Astrocyte of the cerebellum (primary cell): Measurements from ENCODE around the gene SORCS2.

ENCODE experiments used
- DNase-seq: peaks from one replicate; pipeline ENCODE4 v3.0.0-alpha.2; 2011; ENCODE audit warnings: low read depth
- H3K4me3 ChIP-seq: 2 replicates; pipeline ENCODE4 v1.5.1; 2011; ENCODE audit warnings: mild to moderate bottlenecking, low read depth, low read length, moderate library complexity
- in situ Hi-C: cut with HindIII; loops from 2 replicates; pipeline ENCODE4 v1.10.0; 2017; ENCODE audit warnings: low sequenced_read_pairs
- TF ChIP-seq, protein P1 (sequence below): IDR thresholded peaks from 2 replicates; pipeline ENCODE4 v1.5.1; 2012; ENCODE audit warnings: low read length, low read depth, moderate library complexity, mild to moderate bottlenecking; ENCODE audit errors: missing control alignments

The SORCS2 gene

DNA sequence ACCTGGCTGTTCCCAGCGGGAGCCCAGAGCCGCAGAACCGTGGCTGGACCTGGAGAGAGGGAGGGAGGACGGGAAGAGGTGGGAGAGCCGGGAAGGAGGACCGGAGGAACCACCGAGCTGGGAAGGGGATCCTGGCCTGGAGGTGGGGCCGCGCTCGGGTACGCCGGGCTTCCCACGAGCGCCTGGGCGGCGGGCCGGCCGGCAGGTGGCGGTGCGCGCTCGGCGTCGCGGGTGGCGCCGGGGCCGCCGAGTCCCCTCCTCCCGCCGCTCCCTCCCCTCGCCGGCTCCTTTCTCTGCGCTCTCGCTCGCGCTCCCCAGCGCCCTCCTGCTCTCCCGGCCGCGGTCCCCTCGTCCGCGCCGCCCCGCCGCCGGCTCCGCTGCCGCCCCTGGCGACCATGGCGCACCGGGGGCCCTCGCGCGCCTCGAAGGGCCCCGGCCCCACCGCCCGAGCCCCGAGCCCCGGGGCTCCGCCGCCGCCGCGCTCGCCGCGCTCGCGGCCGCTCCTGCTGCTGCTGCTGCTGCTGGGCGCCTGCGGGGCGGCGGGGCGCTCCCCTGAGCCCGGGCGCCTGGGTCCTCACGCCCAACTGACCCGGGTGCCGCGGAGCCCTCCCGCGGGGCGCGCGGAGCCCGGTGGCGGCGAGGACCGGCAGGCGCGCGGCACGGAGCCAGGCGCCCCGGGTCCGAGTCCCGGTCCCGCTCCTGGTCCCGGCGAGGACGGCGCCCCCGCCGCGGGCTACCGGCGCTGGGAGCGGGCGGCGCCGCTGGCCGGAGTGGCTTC, at the start of gene SORCS2:
Gene SORCS2 (plus strand): TSS at position 287 of the 778 bp plus-strand sequence.
- no peak for DNase-seq
- peak within 1 kb of the TSS; percentile 43 for H3K4me3 ChIP-seq
- TF ChIP-seq, protein P1, sequence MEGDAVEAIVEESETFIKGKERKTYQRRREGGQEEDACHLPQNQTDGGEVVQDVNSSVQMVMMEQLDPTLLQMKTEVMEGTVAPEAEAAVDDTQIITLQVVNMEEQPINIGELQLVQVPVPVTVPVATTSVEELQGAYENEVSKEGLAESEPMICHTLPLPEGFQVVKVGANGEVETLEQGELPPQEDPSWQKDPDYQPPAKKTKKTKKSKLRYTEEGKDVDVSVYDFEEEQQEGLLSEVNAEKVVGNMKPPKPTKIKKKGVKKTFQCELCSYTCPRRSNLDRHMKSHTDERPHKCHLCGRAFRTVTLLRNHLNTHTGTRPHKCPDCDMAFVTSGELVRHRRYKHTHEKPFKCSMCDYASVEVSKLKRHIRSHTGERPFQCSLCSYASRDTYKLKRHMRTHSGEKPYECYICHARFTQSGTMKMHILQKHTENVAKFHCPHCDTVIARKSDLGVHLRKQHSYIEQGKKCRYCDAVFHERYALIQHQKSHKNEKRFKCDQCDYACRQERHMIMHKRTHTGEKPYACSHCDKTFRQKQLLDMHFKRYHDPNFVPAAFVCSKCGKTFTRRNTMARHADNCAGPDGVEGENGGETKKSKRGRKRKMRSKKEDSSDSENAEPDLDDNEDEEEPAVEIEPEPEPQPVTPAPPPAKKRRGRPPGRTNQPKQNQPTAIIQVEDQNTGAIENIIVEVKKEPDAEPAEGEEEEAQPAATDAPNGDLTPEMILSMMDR: peak; percentile 41
- in situ Hi-C loops: no loop called here

DNA sequence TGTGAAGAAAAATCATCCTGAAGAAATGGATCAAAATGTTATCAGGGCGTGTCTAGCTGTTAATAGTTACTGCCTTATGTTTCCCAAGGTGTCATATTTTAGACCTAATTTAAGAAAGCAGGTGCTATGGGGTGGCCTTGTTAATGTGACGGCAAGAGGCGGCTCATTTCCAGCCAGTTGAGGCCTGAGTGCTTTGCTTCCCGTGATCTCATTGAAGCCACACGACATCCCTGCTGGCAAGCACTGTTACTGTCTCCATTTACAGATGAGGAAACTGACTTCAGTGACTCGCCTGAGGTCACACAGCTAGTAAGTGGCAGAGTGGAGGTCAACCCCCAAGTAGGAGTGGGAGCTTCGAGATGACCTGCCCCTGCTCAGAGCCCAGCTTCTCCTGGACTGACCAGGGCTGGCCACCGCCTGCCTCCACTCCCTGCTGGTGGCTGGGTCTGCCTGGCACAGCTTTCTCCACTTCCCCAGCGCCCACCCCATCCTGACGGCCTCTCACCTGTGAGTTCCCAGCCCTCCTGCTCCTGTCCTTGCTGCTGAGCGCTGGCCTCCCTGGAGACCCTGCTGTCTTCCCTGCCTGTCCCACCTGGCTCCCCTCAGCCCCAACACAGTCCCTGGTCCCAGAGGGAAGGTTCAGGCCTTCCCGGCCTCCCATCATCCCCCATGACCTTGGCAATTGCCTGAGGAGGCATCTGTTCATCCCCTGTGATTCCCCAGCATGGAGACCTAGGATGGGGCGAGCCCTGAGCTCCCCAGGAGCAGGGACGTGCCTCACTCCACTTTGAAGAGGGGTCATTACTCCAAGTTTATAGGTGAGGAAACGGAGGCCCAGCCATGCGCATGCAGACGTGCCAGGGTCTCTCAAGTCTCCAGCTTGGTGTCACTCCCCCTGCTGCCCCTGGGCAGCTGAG, 47.7 kb upstream of the SORCS2 start:
- H3K4me3 ChIP-seq: no peak overlapping the region
- in situ Hi-C loops: no loop called here
- DNase-seq: no peak
- TF ChIP-seq, protein P1: no peak

DNA sequence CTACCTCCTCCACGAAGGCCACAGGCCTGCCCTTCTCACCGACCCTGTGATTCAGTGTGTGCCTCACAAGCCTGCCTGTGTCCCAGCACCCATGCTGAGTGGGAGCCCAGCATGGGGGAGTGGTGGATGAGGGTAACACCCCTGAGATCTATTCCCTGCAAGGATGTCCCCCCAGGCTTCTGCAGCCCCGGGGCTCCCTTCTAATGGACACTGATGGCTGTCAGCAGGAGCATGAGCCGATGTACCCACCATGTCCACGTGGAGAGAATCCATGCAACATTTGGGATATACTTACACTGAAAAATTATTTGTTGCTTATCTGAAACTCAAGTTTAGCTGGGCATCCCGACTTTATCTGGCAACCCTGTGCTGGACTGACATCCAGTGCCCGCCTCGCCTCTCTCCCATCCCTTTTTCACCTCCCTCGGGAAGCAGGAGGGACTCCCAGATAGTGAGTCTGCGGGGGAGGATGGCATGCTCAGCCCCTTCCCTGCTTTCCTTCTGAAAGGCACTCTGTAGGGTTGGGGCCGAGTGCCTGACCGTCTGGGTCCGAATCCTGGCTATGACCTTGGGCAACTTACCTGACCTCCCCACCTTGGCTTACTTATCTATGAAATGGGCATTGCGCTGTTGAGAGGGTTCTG, 46.9 kb upstream of the SORCS2 start:
- no peak for DNase-seq
- TF ChIP-seq, protein P1: no peak
- H3K4me3 ChIP-seq: no peak overlapping the region
- in situ Hi-C loops: no loop called here

DNA sequence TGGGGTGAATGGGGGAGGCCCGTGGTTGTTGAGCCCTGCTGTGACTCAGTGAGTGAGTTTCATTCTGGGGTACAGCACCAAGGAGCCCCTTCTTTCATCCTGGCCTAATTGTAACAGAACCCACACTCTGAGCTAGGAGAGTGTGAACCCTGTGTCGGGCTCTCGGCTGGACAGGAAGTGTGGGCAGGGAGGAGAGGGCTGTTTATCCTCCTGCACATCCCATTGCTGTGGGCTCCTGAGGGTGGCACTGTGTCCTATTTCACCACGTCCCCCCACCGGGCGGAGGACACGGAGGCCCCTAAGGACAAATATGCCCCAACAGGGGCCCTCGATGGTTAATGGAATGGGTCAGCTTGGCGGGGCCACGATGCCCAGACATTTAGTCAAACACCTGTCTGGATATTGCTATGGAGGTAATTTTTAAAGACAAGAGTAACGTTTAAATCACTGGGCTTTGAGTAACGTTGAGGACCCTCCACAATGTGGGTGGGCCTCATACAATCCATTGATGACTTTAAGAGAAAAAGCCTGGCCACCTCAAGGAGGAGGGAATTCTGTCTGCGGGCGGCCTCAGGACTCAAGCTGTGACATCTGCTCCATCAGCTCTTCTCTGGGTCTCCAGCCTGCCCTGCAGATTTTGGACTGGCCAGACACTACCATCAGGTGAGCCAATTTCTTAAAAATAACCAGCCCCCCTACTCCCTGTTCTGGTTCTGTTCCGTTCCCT, 46.1 kb upstream of the SORCS2 start:
- in situ Hi-C loops: no loop called here
- DNase-seq: no peak
- TF ChIP-seq, protein P1: no peak
- no peak overlapping the region for H3K4me3 ChIP-seq

DNA sequence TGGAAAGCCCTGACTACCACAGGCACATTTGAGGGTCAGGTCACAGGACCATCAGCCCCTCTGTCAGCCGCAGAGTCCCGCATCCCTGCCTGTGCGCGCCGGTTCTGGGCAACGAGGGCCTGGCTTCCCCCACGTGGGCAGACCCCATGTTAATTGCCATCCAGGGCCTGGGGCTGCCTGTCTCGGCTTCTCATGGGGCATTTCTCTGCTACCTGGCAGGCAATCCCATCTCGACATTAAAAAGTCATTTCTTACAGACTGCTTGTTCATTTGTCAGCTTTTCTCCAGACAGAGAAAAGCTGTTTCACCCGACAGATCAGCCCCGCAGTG, 45.6 kb upstream of the SORCS2 start:
- no peak for DNase-seq
- in situ Hi-C loops: no loop called here
- TF ChIP-seq, protein P1: no peak
- no peak overlapping the region for H3K4me3 ChIP-seq

DNA sequence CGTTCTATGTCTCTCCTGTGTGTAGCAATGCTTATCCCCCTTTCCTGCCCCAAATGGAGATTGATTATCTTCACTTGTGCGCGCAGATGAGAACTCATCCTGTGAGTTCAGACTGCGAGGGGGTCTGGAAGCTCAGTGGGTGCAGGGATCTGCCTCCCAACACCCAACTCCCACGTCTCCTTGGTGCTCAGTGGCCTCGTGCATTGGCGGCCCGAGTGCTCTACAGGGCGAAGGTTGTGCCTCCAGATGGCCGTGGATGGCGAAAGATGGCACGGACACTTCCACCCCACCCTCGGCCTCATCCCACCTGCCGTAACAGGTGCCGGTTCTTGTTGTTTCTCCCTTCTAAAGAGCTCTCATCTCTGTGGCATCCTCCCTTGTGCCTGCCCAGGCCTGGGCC, 45.1 kb upstream of the SORCS2 start:
- in situ Hi-C loops: no loop called here
- no peak overlapping the region for H3K4me3 ChIP-seq
- no peak for DNase-seq
- TF ChIP-seq, protein P1: no peak
